ENCODE data around the gene PLXNA4.

DNA sequence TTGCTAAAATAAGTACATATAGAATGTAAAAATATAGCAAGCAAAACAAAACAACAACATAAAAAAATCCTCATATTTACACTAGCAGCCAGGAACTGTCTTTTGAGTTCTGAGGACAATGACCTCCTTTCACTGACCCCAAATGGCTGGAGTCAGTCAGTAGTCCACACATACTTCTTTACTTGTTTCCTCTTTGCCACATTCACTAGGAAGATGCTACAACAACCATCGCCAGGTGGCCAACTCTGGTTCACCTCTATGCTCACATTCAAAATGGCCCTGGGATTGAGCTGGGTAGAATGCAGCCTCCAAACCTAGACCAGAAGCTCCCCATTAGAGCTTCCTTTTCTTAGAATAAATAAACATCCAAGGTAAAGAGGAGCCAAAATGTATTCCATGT lies 356.2 kb downstream of the PLXNA4 start:
- TF ChIP-seq, protein P1, sequence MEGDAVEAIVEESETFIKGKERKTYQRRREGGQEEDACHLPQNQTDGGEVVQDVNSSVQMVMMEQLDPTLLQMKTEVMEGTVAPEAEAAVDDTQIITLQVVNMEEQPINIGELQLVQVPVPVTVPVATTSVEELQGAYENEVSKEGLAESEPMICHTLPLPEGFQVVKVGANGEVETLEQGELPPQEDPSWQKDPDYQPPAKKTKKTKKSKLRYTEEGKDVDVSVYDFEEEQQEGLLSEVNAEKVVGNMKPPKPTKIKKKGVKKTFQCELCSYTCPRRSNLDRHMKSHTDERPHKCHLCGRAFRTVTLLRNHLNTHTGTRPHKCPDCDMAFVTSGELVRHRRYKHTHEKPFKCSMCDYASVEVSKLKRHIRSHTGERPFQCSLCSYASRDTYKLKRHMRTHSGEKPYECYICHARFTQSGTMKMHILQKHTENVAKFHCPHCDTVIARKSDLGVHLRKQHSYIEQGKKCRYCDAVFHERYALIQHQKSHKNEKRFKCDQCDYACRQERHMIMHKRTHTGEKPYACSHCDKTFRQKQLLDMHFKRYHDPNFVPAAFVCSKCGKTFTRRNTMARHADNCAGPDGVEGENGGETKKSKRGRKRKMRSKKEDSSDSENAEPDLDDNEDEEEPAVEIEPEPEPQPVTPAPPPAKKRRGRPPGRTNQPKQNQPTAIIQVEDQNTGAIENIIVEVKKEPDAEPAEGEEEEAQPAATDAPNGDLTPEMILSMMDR (IDR thresholded peaks at IDR 0.05 in 4 of 5, conservative IDR thresholded peaks at IDR 0.05 in 1 of 5): no peak
- TF ChIP-seq POLR2A (IDR thresholded peaks at IDR 0.05): no peak
